ENCODE results near the gene HTR1D. TPM values are rescaled to one million over a fixed set of nuclear protein-coding genes. Genes with fewer than 3 reads are reported as not detected.

The HTR1D gene
- total RNA-seq, 1 donor from 2014 or later: not detected

- no peak for DNase-seq (ENCODE audit: extremely low spot score in 2 of 2)
- no peaks in the 10 kb centered on the region for H3K27me3 ChIP-seq
- intact Hi-C loops (cut with DNase I): no loop called here
These were observed 39.6 kb downstream of the HTR1D start for GRCh38 chr1:23177438-23178380.

GRCh38 chr1:23177031-23177430, 40.3 kb downstream of the HTR1D start:
- no peaks in the 10 kb centered on the region for H3K27me3 ChIP-seq
- H3K36me3 ChIP-seq: no peaks in the 10 kb centered on the region
- H3K4me3 ChIP-seq: peak overlapping the region; percentile 58 to 74
- DNase-seq (ENCODE audit: extremely low spot score in 2 of 2): no peak
- peak overlapping the region; percentile 85 for H3K27ac ChIP-seq
- peaks cover 23% of the 10 kb centered on the region for H3K4me1 ChIP-seq
- TF ChIP-seq POLR2A (IDR thresholded peaks at IDR 0.05): no peak
- no peak for TF ChIP-seq CTCF (IDR thresholded peaks at IDR 0.05)
- no peaks in the 10 kb centered on the region for H3K9me3 ChIP-seq
- intact Hi-C loops (cut with DNase I): no loop called here

More at GRCh38 chr1:23177438-23178380, 39.6 kb downstream of the HTR1D start:
- Histone ChIP-seq H3K27ac (peak overlapping the region; percentile 85), H3K36me3 (no peaks in the 10 kb centered on the region), H3K9me3 (no peaks in the 10 kb centered on the region), H3K4me1 (peaks cover 23% of the 10 kb centered on the region), H3K4me3 (peak overlapping the region; percentile 58 to 74)
- TF ChIP-seq CTCF (IDR thresholded peaks at IDR 0.05): peak in 1 of 3 experiments; percentile 20
- TF ChIP-seq POLR2AphosphoS5 (IDR thresholded peaks at IDR 0.05; ENCODE audit: insufficient read depth in 1 of 2, low read depth in 1 of 2): peak in 1 of 2 donors; percentile 58
- no peak for TF ChIP-seq POLR2A (IDR thresholded peaks at IDR 0.05)

DNA sequence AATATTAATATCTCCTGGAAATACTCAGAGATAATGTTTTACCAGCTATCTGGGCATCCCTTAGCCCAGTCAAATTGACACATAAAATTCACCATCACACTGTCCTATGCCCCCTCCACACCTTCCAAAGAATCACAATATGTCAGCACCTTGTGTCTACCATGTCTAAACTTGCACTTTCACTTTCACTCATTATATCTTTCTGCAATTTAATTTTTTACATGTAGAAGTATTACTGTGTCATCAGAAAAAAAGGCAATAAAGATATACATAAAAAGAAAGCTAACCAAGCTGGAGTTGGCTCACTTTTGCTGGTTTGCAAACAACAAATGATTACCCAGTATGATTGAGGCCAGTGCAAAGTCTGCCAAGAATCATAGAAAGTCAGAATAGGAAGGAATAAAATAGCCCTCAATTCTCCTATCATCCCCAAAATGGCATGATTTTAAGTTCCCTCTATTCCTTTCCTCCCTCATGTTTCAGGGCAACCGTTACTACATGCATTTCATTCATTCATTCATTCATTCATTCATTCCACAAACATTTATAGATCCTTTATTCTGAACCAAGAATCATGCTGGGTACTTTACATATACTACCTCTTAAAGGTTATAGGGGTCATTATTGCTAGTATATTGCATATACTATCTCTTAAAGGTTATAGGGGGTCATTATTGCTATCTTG, 42.7 kb downstream of the HTR1D start:
- intact Hi-C loops (cut with DNase I): no loop called here
- DNase-seq (ENCODE audit: extremely low spot score in 2 of 2): no peak
- no peak overlapping the region for H3K27ac ChIP-seq
- no peak for TF ChIP-seq POLR2AphosphoS5 (IDR thresholded peaks at IDR 0.05; ENCODE audit: insufficient read depth in 1 of 2, low read depth in 1 of 2)
- no peaks in the 10 kb centered on the region for H3K9me3 ChIP-seq
- H3K4me1 ChIP-seq: peaks cover 29% of the 10 kb centered on the region
- no peaks in the 10 kb centered on the region for H3K27me3 ChIP-seq
- H3K4me3 ChIP-seq: no peak overlapping the region
- H3K36me3 ChIP-seq: no peaks in the 10 kb centered on the region

DNA sequence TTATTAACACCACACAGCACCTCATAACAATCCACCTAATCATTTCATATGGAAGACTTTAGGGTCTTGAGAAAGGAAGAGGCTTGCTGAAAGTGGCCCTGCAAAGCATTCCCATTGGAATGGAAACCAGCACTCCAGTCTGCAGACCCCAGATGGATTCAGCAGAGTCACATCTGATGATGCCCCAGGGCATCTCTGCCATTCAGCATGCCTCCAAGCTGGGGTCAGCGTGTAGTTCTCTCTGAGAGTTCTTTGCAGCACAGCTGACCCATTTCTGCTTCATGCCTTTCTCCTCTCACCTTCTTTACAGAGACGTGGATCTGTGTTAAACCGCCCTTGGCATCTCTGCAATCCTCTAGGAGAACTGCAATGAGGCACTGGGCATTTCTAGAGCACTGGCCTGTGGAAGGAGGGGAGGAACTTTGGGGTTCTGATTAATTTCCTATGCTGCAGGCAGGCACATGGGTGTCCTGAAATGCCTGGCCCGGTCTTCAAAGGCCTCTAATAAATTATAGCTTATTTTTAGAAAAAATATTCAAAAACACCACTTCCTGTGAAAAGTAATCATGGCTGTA, 46.0 kb downstream of the HTR1D start:
- H3K4me1 ChIP-seq: peaks cover 26% of the 10 kb centered on the region
- H3K9me3 ChIP-seq: no peaks in the 10 kb centered on the region
- no peaks in the 10 kb centered on the region for H3K27me3 ChIP-seq
- H3K4me3 ChIP-seq: no peak overlapping the region
- H3K36me3 ChIP-seq: no peaks in the 10 kb centered on the region
- H3K27ac ChIP-seq: no peak overlapping the region
- intact Hi-C loops (cut with DNase I): no loop called here
- TF ChIP-seq POLR2AphosphoS5 (IDR thresholded peaks at IDR 0.05; ENCODE audit: insufficient read depth in 1 of 2, low read depth in 1 of 2): no peak
- no peak for TF ChIP-seq CTCF (IDR thresholded peaks at IDR 0.05)
- no peak for TF ChIP-seq POLR2A (IDR thresholded peaks at IDR 0.05)
- DNase-seq (ENCODE audit: extremely low spot score in 2 of 2): no peak

GRCh38 chr1:23169727-23170335, 47.5 kb downstream of the HTR1D start:
- intact Hi-C loops (cut with DNase I): no loop called here
- no peaks in the 10 kb centered on the region for H3K36me3 ChIP-seq
- peak; percentile 53 to 71 for TF ChIP-seq POLR2AphosphoS5 (IDR thresholded peaks at IDR 0.05; ENCODE audit: insufficient read depth in 1 of 2, low read depth in 1 of 2)
- no peak for TF ChIP-seq CTCF (IDR thresholded peaks at IDR 0.05)
- H3K4me1 ChIP-seq: peaks cover 37% of the 10 kb centered on the region
- peak overlapping the region; percentile 94 for H3K27ac ChIP-seq
- no peaks in the 10 kb centered on the region for H3K9me3 ChIP-seq
- peak in 1 of 2 donors; percentile 95 for DNase-seq (ENCODE audit: extremely low spot score in 2 of 2)
- H3K4me3 ChIP-seq: peak overlapping the region; percentile 90 to 94
- H3K27me3 ChIP-seq: no peaks in the 10 kb centered on the region
